Activated naive CD4-positive, alpha-beta T cell treated with anti-CD3 and anti-CD28 coated beads for 36 hours (primary cell): ENCODE data around the gene KNG1. TPM values are rescaled to one million over a fixed set of nuclear protein-coding genes. Genes with fewer than 3 reads are reported as not detected.

Experiments used
- microRNA-seq: library from miRNA; unstranded; fragments of <30 nt; microRNA quantifications from one replicate; pipeline ENCODE4 v1.2.0, GENCODE V29; 2022; ENCODE audit warnings: borderline microRNAs expressed, borderline replicate concordance
- total RNA-seq, 2 experiments: library from RNA; stranded (reverse); gene quantifications; one replicate each; pipeline ENCODE4 v1.2.3, GENCODE V29; 2021

Gene KNG1
- total RNA-seq, 2 experiments from 2014 or later: not detected

Small RNAs within 50 kb of the gene (microRNA-seq; reads per million reads assigned to microRNA genes)
- gene MIR1248: 103 reads per million, percentile 59 among the genes with 10 or more reads in this experiment

Other genes starting within 250 kb of the KNG1 start
- 1 to 10 TPM; 1.5 to 1.8 TPM for gene CRYGS, start 173.0 kb upstream of the KNG1 start, total RNA-seq
- 10 to 100 TPM in 1 of 2 experiments, 1 to 10 TPM in 1; 9.0 to 10.7 TPM for gene TBCCD1, start 150.0 kb upstream of the KNG1 start, total RNA-seq
- 10 to 100 TPM; 30.0 to 30.5 TPM for gene DNAJB11, start 146.6 kb upstream of the KNG1 start, total RNA-seq
- not detected for gene AHSG, start 104.3 kb upstream of the KNG1 start, total RNA-seq
- gene FETUB, start 77.0 kb upstream of the KNG1 start, total RNA-seq: not detected
- not detected for gene HRG, start 51.3 kb upstream of the KNG1 start, total RNA-seq
- gene EIF4A2, start 66.2 kb downstream of the KNG1 start, total RNA-seq: 100 to 1,000 TPM; 445 to 469 TPM
- gene RFC4, start 89.1 kb downstream of the KNG1 start, total RNA-seq: 100 to 1,000 TPM; 135 to 136 TPM
- not detected for gene ADIPOQ, start 125.4 kb downstream of the KNG1 start, total RNA-seq
- 10 to 100 TPM; 76.2 to 78.0 TPM for gene ST6GAL1, start 213.2 kb downstream of the KNG1 start, total RNA-seq